Smooth muscle cell (in vitro differentiated cells): ENCODE data around the gene PRKCZ. TPM values are rescaled to one million over a fixed set of nuclear protein-coding genes. Genes with fewer than 3 reads are reported as not detected.
A peak's percentile ranks its signal among the peaks of the same experiment; 100 is the strongest.
"Not testable (repeated sequence)": the region's sequence is repeated elsewhere in the genome, so short reads cannot be mapped to it uniquely, and the experiment has no call there.

Experiments
- DNase-seq: peaks from one replicate; lab custom pipeline; 2025; ENCODE audit not compliant: unreplicated experiment; lab: John Stamatoyannopoulos, UW
- H2AFZ ChIP-seq: fragments of 200-600 bp; sonication (generic); 2 replicates; pipeline ENCODE4 v1.6.0; 2016; ENCODE audit warnings: antibody characterized with exemption, low read depth, mild to moderate bottlenecking
- H3F3A ChIP-seq: fragments of 200-600 bp; sonication (generic); 2 replicates; pipeline ENCODE4 v1.6.0; 2017; ENCODE audit warnings: antibody characterized with exemption, low read depth
- H3K27ac ChIP-seq: fragments of 200-600 bp; sonication (generic); 2 replicates; pipeline ENCODE4 v1.5.1; 2016; ENCODE audit warnings: low read depth, mild to moderate bottlenecking
- H3K27me3 ChIP-seq: fragments of 200-600 bp; sonication (generic); 2 replicates; pipeline ENCODE4 v1.6.1; 2016; ENCODE audit warnings: low read depth, mild to moderate bottlenecking
- H3K36me3 ChIP-seq: fragments of 200-600 bp; sonication (generic); 2 replicates; pipeline ENCODE4 v1.5.1; 2016; ENCODE audit warnings: low read depth
- H3K4me1 ChIP-seq: fragments of 200-600 bp; sonication (generic); 2 replicates; pipeline ENCODE4 v1.5.1; 2016; ENCODE audit warnings: low read depth
- H3K4me2 ChIP-seq: fragments of 200-600 bp; sonication (generic); 2 replicates; pipeline ENCODE4 v1.6.0; 2016; ENCODE audit warnings: mild to moderate bottlenecking
- H3K4me3 ChIP-seq: fragments of 200-600 bp; sonication (generic); 2 replicates; pipeline ENCODE4 v1.5.1; 2016; ENCODE audit warnings: mild to moderate bottlenecking
- H3K79me2 ChIP-seq: fragments of 200-600 bp; sonication (generic); 2 replicates; pipeline ENCODE4 v1.6.0; 2016; ENCODE audit warnings: low read depth, mild to moderate bottlenecking
- H3K9ac ChIP-seq: fragments of 200-600 bp; sonication (generic); 2 replicates; pipeline ENCODE4 v1.6.0; 2016; ENCODE audit warnings: low read depth
- H3K9me3 ChIP-seq: fragments of 200-600 bp; sonication (generic); replicated peaks from 2 replicates; pipeline ENCODE4 v1.5.1; 2016; ENCODE audit warnings: low read depth
- H4K20me1 ChIP-seq: fragments of 200-600 bp; sonication (generic); 2 replicates; pipeline ENCODE4 v1.6.0; 2016; ENCODE audit warnings: low read depth
- WGBS: methylation state at CpG from one replicate; pipeline ENCODE4 v1.1.7; 2016; ENCODE audit warnings: low lambda C conversion rate; 5-methylcytosine and 5-hydroxymethylcytosine counted together
- polyA plus RNA-seq: library from polyadenylated mRNA; unstranded; fragments of >200 nt; fragmentation: Nextera tagmentation; extraction: Ambion mirVana; gene quantifications from 2 replicates; pipeline ENCODE4 v1.2.1, GENCODE V29; 2016
- total RNA-seq: library from RNA; depleted of rRNA; stranded (reverse); fragments of >200 nt; gene quantifications from 2 replicates; pipeline ENCODE4 v1.2.3, GENCODE V29; 2014
- TF ChIP-seq, protein P1 (sequence below): fragments of 200-600 bp; sonication (generic); IDR thresholded peaks from 2 replicates; pipeline ENCODE4 v1.5.1; 2017; ENCODE audit warnings: borderline replicate concordance, mild to moderate bottlenecking, antibody characterized with exemption; ENCODE audit not compliant: insufficient read depth, poor library complexity, severe bottlenecking

Gene PRKCZ
- total and polyA plus RNA-seq, 2 experiments from 2014 or later: 5.8 to 10.3 TPM

DNA sequence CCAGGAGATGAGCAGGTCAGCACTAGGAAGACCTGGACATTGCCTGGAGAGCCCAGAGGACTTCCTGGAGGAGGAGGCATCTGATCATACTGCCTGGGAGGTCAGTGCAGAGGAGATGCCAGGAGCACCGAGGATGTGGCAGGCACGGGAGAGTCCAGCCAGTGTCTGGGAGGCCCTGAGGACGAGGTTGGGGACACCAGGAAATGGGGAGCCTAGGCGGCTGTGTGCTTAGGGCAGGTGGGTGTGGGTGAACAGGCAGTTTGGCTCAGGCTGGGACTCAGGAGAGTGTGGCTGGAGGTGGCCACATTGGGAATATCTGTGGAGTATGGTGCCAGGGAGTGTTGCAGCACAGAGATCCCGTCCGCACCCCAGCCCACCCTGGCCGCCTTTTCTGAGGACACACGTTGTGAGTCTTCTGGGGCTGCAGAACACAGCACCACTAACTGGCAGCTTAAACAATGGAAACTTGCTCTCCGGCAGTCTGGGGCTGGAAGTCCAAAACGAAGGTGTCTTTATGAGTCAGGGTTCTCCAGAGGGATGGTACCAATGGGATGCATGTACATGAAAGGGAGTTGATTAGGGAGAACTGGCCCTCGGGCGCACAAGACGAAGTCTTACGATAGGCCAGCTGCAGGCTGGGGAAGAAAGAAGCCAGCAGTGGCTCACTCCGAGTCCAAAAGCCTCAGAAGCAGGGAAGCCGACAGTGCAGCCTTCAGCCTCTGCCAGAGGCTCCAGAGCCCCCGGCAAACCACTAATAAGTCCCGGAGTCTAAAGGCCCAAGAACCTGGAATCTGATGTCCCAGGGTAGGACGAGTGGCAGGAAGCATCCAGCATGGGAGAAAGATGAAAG lies 86.4 kb downstream of the PRKCZ start:
- DNase-seq: no peak
- Histone ChIP-seq H3K9me3 (no peaks in the 10 kb centered on the region), H3K27me3 (no peaks in the 10 kb centered on the region), H3K4me1 (peaks cover 15% of the 10 kb centered on the region), H3K4me2 (peak overlapping the region; percentile 59), H3K27ac (peak overlapping the region; percentile 100), H4K20me1 (no peaks in the 10 kb centered on the region), H3K36me3 (no peaks in the 10 kb centered on the region), H3F3A (peaks cover 19% of the 10 kb centered on the region), H3K9ac (peak overlapping the region; percentile 69), H2AFZ (no peak overlapping the region), H3K79me2 (no peaks in the 10 kb centered on the region), H3K4me3 (no peak overlapping the region)
- TF ChIP-seq, protein P1, sequence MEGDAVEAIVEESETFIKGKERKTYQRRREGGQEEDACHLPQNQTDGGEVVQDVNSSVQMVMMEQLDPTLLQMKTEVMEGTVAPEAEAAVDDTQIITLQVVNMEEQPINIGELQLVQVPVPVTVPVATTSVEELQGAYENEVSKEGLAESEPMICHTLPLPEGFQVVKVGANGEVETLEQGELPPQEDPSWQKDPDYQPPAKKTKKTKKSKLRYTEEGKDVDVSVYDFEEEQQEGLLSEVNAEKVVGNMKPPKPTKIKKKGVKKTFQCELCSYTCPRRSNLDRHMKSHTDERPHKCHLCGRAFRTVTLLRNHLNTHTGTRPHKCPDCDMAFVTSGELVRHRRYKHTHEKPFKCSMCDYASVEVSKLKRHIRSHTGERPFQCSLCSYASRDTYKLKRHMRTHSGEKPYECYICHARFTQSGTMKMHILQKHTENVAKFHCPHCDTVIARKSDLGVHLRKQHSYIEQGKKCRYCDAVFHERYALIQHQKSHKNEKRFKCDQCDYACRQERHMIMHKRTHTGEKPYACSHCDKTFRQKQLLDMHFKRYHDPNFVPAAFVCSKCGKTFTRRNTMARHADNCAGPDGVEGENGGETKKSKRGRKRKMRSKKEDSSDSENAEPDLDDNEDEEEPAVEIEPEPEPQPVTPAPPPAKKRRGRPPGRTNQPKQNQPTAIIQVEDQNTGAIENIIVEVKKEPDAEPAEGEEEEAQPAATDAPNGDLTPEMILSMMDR: no peak
- WGBS: 87% methylated on average over 19 of the region's 19 CpGs

DNA sequence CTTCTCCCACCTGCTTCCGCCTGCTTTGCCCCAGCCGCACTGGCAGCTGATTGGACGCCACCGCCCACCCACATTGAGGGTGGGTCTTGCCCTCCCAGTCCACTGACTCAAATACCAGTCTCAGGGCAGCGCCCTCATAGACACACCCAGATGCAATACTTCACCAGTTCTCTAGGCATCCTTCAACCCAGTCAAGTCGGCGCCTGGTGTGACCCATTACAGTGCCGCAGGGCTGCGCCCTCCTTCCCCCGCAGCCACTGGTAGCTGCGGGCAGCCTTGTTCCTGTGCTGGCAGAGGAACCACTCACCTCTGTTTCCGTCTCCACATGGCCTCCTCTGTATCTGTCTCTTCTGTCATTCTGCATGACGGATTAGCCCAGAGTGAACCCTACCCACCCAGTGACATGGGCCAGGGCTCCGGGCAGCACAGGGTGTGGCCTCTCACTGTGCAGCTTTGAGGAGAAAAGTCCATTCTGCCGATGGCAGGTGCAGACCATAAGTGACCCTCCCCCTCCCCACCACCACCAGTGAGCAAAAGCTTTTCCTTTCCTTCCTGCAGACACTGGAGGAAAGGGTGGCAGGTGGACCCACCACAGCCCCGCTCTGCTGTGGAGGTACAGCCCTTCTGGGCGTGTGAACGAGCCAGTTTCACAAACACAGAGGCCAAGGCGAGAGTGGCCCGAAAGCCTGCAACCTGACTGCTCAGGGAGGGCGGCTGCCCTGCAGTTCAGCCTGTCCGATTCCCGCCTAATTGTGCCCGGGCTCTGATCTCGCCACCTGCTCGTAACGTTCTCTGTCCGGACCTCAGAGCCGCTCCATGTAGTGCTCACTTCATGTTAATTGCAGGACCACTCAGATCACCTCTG lies 87.3 kb downstream of the PRKCZ start:
- Histone ChIP-seq H3K4me2 (no peak overlapping the region), H2AFZ (no peak overlapping the region), H3K27ac (no peak overlapping the region), H4K20me1 (no peaks in the 10 kb centered on the region), H3K9ac (no peak overlapping the region), H3K9me3 (no peaks in the 10 kb centered on the region), H3K4me1 (peaks cover 13% of the 10 kb centered on the region), H3K79me2 (no peaks in the 10 kb centered on the region), H3K27me3 (no peaks in the 10 kb centered on the region), H3K36me3 (no peaks in the 10 kb centered on the region), H3F3A (peaks cover 19% of the 10 kb centered on the region), H3K4me3 (no peak overlapping the region)
- no peak for DNase-seq
- WGBS: 95% methylated on average over 28 of the region's 29 CpGs
- TF ChIP-seq, protein P1: no peak

DNA sequence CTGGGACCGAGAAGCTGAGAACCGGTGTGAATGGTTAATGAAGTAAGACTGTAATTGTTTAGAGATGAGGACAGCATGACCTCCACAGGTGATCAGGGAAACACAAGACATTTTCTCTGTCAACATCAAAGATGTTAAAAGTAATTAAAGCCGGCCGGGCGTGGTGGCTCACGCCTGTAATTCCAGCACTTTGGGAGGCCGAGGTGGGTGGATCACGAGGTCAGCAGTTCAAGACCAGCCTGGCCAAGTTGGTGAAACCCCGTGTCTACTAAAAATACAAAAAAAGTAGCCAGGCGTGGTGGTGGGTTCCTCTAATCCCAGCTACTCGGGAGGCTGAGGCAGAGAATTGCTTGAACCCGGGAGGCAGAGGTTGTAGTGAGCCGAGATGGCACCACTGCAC lies 88.9 kb downstream of the PRKCZ start:
- H3F3A ChIP-seq: peaks cover 15% of the 10 kb centered on the region
- not testable (repeated sequence) for H3K9ac ChIP-seq, H3K36me3 ChIP-seq, H3K9me3 ChIP-seq, DNase-seq, H3K27me3 ChIP-seq, H3K4me2 ChIP-seq, H2AFZ ChIP-seq, H4K20me1 ChIP-seq, H3K4me1 ChIP-seq, H3K4me3 ChIP-seq, H3K79me2 ChIP-seq
- peak overlapping the region; percentile 46 for H3K27ac ChIP-seq
- WGBS: 92% methylated on average over 13 of the region's 13 CpGs

DNA sequence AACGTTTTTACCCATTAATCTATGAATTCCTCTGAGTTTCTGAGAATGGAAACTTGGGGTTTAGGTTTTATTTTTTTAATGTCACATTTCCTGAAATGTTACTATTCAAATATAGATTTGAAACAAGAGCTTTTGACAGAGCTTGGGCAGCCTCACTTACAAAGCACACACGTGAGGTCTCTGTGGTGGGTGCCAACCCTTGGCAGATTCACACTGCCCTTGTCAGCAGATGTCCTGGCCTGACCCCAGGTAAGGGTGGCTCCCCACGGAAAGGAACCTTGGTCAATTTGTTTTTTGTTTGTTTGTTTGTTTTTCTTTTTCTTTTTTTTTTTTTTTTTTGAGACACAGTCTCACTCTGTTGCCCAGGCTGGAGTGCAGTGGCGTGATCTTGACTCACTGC lies 90.8 kb downstream of the PRKCZ start:
- no peaks in the 10 kb centered on the region for H3K27me3 ChIP-seq
- no peaks in the 10 kb centered on the region for H3K9me3 ChIP-seq
- no peak for DNase-seq
- H3F3A ChIP-seq: peaks cover 4% of the 10 kb centered on the region
- H3K27ac ChIP-seq: no peak overlapping the region
- no peak overlapping the region for H3K4me3 ChIP-seq
- WGBS: 97% methylated on average over 4 of the region's 4 CpGs
- no peaks in the 10 kb centered on the region for H3K4me1 ChIP-seq
- no peaks in the 10 kb centered on the region for H3K36me3 ChIP-seq
- no peak overlapping the region for H3K9ac ChIP-seq
- H4K20me1 ChIP-seq: no peaks in the 10 kb centered on the region
- no peaks in the 10 kb centered on the region for H3K79me2 ChIP-seq
- H2AFZ ChIP-seq: no peak overlapping the region
- no peak overlapping the region for H3K4me2 ChIP-seq
- TF ChIP-seq, protein P1: no peak
